ENCODE results near the gene NAT9.

DNA sequence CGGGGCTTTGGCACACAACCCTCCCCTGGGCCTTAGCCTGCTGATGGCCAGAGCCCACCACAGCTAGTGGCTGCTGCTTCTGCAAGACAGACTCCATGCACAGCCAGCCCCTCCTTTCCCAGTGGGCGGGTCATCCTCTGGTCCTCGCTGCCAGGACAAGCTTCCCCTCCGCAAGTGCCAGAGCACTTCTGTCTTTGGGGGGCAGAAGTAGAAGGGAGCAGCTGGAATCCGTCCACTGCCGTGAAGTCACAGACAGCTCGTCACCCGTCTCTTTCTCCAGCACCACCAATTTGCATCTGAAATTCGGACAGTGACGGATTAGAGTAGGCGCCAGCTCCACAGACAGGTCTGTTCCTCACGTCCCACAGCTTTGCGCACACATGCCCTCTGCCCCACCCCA is 31.3 kb upstream of the NAT9 start:
- TF ChIP-seq, protein P1, sequence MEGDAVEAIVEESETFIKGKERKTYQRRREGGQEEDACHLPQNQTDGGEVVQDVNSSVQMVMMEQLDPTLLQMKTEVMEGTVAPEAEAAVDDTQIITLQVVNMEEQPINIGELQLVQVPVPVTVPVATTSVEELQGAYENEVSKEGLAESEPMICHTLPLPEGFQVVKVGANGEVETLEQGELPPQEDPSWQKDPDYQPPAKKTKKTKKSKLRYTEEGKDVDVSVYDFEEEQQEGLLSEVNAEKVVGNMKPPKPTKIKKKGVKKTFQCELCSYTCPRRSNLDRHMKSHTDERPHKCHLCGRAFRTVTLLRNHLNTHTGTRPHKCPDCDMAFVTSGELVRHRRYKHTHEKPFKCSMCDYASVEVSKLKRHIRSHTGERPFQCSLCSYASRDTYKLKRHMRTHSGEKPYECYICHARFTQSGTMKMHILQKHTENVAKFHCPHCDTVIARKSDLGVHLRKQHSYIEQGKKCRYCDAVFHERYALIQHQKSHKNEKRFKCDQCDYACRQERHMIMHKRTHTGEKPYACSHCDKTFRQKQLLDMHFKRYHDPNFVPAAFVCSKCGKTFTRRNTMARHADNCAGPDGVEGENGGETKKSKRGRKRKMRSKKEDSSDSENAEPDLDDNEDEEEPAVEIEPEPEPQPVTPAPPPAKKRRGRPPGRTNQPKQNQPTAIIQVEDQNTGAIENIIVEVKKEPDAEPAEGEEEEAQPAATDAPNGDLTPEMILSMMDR (IDR thresholded peaks at IDR 0.05; ENCODE audit: extremely low read depth in 1 of 2, insufficient read depth in 1 of 2, low read depth in 1 of 2, low read length in 2 of 2), result no peak
- no peak for TF ChIP-seq EZH2 (IDR thresholded peaks at IDR 0.05; ENCODE audit: borderline replicate concordance, low read depth, low read length, severe bottlenecking)
- TF ChIP-seq POLR2A (IDR thresholded peaks at IDR 0.05; ENCODE audit: low read depth, low read length), result no peak
- TF ChIP-seq, protein P2, sequence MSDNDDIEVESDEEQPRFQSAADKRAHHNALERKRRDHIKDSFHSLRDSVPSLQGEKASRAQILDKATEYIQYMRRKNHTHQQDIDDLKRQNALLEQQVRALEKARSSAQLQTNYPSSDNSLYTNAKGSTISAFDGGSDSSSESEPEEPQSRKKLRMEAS (IDR thresholded peaks at IDR 0.05; ENCODE audit: insufficient read depth, insufficient read length), result no peak

Data from endothelial cell of umbilical vein (primary cell).